ENCODE results near the gene LPAR2. TPM values are rescaled to one million over a fixed set of nuclear protein-coding genes. Genes with fewer than 3 reads are reported as not detected.

LPAR2 gene
- total and polyA plus RNA-seq, 10 of the 15 experiments (the other 5 are each of a cell fraction or from before 2014, with no cell fraction given): 0.98 to 23.8 (median 10.2) TPM

- TF ChIP-seq USF1 (IDR thresholded peaks at IDR 0.05; ENCODE audit: borderline replicate concordance, extremely low read length, insufficient read depth, low read depth, low read length): no peak
- no peak for TF ChIP-seq NFYA (IDR thresholded peaks at IDR 0.05; ENCODE audit: borderline replicate concordance, low read depth, low read length)
Observed at GRCh38 chr19:19579533-19580361, 48.3 kb downstream of the LPAR2 start (continued).

GRCh38 chr19:19578252-19578651 is 49.8 kb downstream of the LPAR2 start:
- H3K9ac ChIP-seq (ENCODE audit: control insufficient read depth, insufficient read depth, low read length): no peak overlapping the region
- no peaks in the 10 kb centered on the region; a peak in 1 of 4 replicates for H3K36me3 ChIP-seq (ENCODE audit: control insufficient read depth in 2 of 2, insufficient read depth in 2 of 2, low read length in 1 of 2)
- no peaks in the 10 kb centered on the region for H3K79me2 ChIP-seq (ENCODE audit: control insufficient read depth, insufficient read depth, low read length)
- 89% methylated on average over 5 of the region's 6 CpGs for WGBS (ENCODE audit: insufficient coverage, insufficient replicate concordance, low lambda C conversion rate, missing lambda C conversion rate)
- DNase-seq (ENCODE audit: low read depth, low spot score) (no peak), FAIRE-seq (no peak), ATAC-seq (no peak)
- H3K4me3 ChIP-seq: no peak overlapping the region
- RAD21 ChIA-PET (ENCODE audit: unreplicated experiment): interaction anchor here (0.7 kb wide), 1 partner anchor 19 kb away, joined by 3 read pairs; no protein-coding TSS in a partner anchor
- no peaks in the 10 kb centered on the region for H4K20me1 ChIP-seq (ENCODE audit: control insufficient read depth, insufficient read depth)
- H3K9me3 ChIP-seq (replicated peaks; ENCODE audit: control insufficient read depth, insufficient read depth, low read length): no peaks in the 10 kb centered on the region
- no peak overlapping the region for H3K4me2 ChIP-seq (ENCODE audit: control insufficient read depth, insufficient read depth)
- CTCF ChIA-PET: interaction anchor here (1.0 to 2.2 kb wide), 2 partner anchors 23 to 36 kb away, joined by 3 to 10 read pairs; no protein-coding TSS in a partner anchor
- no peak overlapping the region for H3K27ac ChIP-seq (ENCODE audit: control insufficient read depth, insufficient read depth)
- SMC1A ChIA-PET (ENCODE audit: uncharacterized antibody, unreplicated experiment): interaction anchor here (1.4 kb wide), 1 partner anchor 19 kb away, joined by 4 read pairs; no protein-coding TSS in a partner anchor
- H3K4me1 ChIP-seq (ENCODE audit: control insufficient read depth, insufficient read depth, low read length): no peaks in the 10 kb centered on the region
- POLR2A ChIA-PET: interaction anchor here (0.6 kb wide), 2 partner anchors 43 to 59 kb away, joined by 3 read pairs; no protein-coding TSS in a partner anchor
- H3K27me3 ChIP-seq (replicated peaks in 1 of 2; ENCODE audit: control insufficient read depth in 2 of 2, insufficient read depth in 2 of 2, low read length in 1 of 2): no peaks in the 10 kb centered on the region
- BruUV-seq (replicated peaks): no TSS peak
- intact Hi-C loops (cut with micrococcal nuclease; ENCODE audit: unreplicated experiment) (no loop called here), in situ Hi-C loops (cut with MboI) (no loop called here)
- H2AFZ ChIP-seq (ENCODE audit: control insufficient read depth, low read depth, low read length): no peak overlapping the region
- TF ChIP-seq ZSCAN29 (IDR thresholded peaks at IDR 0.05): no peak
- TF ChIP-seq RUNX3 (IDR thresholded peaks at IDR 0.05; ENCODE audit: low read length): no peak
- no peak for TF ChIP-seq CEBPZ (IDR thresholded peaks at IDR 0.05; ENCODE audit: low read depth, low read length)
- TF ChIP-seq ZNF592 (IDR thresholded peaks at IDR 0.05): no peak
- no peak for TF ChIP-seq STAT1 (conservative IDR thresholded peaks at IDR 0.05)

All from GM12878 (cell line).